GM19467 (cell line): Measurements from ENCODE around the gene TPI1.

ENCODE experiments used
- ATAC-seq: cut with Tn5 transposase; IDR thresholded peaks from one replicate; pipeline ENCODE4 v1.9.1; 2021; ENCODE audit warnings: mild to moderate bottlenecking, moderate library complexity; ENCODE audit not compliant: unreplicated experiment

The TPI1 gene

DNA sequence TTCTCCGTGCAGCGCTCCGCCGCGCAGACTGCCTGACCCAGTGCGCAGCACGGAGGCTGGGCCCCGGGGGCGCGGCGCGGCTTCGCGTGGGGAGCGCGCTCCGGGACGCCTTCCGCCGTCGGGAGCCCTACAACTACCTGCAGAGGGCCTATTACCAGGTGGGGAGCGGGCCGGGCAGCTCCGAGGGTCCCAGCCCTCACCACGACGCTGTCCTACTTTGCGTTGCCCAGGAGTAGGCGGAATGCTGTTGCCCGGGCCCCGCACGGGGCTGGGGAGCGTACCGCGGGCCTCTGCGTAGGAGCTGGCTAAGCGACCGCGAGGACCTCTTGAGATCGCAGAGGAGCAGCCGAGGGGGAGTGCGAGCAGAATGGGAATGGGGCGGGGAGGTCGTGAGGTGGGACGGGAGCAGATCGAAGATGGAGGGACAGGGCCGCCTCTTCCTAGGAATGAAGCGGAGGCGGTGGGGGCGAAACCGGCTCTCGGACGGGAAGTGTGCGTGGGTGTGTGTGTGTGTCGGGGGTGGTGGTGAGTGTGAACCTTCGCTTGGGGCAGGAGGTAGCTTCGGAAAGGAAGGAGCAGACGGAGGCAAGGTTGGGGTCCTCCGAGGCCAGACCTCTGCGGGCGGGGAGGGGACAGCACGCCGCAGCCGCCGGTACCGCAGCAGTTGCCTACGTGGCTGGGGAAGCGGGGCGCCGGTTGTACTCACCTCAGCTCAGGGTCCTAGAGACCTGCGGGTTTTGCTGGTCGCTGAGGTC, 38.4 kb upstream of the TPI1 start:
- no peak for ATAC-seq

DNA sequence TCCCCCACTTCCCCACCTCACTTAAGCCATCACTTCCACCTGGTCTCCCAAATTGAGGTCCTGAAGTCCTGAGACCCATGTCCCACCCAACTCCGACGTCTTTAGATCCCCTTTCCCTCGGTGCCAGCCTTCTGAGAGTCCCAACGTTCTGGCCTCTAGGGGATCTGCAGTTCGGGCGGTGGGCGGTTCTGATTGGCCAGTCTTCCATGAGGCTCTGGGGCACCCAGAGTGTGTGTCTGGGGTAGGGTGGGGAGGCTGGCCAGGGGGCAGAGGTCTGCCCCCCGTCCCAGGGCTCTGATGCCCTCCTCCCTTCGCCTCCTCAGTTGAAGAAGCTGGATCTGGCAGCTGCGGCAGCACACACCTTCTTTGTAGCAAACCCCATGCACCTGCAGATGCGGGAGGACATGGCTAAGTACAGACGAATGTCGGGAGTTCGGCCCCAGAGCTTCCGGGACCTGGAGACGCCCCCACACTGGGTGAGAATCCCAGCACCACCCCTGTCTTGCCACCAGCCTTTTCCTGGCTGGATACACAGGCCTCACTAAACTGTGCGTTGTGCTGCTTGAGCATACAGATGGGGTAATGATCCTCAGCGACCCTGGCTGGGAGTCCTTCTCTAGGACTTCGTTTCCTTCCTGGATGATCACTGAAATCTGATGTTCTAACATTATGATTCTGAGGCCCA, 37.7 kb upstream of the TPI1 start:
- ATAC-seq: no peak

DNA sequence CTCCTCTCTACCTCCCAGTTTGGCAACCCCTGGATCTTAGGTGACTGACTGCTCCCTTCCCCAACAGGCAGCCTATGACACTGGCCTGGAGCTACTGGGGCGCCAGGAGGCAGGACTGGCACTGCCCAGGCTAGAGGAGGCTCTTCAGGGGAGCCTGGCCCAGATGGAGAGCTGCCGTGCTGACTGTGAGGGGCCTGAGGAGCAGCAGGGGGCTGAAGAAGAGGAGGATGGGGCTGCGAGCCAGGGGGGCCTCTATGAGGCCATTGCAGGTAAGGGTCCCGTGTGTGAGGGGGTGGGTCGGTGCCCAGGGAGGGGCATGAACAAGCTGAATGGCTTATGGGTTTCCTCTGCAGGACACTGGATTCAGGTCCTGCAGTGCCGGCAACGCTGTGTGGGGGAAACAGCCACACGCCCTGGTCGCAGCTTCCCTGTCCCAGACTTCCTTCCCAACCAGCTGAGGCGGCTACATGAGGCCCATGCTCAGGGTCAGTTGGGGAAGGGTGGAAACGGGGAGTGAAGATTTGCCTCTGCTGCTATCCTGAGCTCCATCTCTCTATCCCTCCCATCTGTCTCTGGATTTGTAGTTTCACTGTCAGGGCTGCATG, 36.9 kb upstream of the TPI1 start:
- no peak for ATAC-seq

DNA sequence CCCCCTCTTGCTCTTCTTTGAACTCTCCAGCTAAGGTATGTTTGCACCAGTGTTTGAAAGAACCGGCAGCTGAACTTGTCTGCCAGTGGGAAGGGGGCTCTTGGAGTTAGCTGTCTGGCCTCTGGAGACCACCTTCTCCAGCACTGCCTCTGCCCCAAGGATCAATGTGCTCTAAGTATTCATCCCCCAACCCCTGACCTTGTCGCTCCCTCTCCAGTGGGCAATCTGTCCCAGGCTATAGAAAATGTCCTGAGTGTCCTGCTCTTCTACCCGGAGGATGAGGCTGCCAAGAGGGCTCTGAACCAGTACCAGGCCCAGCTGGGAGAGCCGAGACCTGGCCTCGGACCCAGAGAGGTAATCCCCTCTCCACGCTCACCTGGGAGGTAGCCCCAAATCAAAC, 36.3 kb upstream of the TPI1 start:
- no peak for ATAC-seq

DNA sequence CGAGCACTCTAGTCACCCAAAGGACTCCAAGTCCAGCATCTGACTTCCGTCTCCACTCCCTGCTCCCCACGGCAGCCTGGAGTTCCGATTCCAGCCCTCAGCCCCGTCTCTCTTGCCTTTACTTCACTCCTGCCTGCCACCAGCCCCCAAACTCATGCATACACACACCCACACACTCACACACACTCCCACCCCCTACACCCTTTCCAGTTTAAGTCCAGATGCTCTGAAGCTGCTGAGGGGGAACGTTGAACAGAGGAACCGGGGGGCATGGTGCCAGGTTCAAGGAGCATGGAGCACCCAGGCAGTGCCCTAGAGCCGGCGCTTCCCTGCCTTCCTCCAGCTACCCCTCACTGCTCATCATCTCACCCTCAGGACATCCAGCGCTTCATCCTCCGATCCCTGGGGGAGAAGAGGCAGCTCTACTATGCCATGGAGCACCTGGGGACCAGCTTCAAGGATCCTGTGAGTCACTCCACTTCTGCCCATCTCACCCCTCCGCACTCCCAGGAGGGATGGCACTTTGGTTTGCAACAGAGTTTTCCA, 35.8 kb upstream of the TPI1 start:
- no peak for ATAC-seq

DNA sequence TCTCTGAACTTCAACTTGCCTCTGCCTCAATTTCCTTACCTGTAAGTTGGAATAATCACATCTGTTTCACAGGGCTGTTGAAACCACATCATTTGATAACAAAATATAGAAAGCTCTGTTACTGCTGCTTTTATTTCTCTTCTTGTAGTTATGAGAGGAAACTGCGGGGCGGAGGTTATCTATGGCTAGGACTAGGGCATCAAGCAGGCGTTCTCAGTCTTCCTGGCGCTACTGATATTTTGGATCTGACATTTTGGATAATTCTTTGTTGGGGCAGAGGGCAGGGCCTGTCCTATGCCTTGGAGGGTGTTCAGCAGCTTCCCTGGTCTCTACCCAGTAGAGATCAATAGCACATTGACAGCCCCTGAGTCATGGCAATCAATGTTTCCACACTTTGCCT, 35.2 kb upstream of the TPI1 start:
- no peak for ATAC-seq

DNA sequence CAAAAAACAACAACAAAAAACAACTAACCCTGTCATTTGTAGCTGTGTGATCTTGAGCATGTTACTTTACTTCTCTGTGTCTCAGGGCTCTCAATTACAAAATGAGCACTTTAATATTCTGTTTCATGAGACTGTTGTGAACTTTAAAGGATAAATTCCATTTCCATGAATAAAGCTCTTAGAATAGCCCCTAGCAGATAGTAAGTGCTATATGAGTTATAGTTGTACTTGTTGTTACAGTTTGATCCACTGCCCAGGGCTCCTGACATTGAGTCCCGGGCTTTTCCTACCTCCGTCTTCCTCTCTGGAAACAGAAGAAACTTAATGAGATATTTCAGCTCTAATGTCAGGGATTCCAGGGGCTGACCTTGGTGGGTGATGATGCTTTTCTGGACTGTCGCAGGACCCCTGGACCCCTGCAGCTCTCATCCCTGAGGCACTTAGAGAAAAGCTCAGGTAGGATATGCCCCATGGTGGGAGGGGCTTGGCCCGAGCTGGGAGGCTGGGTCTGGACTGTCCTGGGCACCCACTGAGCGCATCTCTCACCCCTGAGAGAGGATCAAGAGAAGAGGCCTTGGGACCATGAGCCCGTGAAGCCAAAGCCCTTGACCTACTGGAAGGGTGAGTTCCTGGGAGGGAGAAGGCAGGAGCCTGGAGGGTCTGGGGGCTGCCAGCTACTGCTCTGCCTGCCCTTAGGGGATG, 34.0 kb upstream of the TPI1 start:
- no peak for ATAC-seq

DNA sequence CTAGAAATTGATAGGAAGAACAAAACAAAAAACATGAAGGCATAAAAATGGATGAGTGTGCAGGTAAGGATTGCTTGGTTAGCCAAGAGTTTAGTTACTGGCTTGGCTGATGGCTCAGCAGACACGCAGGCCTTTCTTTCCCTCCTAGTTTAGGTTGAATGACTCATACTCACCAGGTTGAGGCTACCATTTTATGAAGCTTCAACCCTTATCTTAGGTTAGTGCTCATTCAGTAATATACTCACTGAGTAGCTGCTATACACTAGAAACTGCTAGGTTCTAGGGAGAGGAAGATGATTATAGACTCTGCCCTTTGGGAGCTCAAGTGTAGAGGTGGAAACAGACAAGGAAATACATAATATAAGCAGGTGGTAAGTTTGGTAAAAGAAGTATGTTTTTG, 33.1 kb upstream of the TPI1 start:
- ATAC-seq: no peak

DNA sequence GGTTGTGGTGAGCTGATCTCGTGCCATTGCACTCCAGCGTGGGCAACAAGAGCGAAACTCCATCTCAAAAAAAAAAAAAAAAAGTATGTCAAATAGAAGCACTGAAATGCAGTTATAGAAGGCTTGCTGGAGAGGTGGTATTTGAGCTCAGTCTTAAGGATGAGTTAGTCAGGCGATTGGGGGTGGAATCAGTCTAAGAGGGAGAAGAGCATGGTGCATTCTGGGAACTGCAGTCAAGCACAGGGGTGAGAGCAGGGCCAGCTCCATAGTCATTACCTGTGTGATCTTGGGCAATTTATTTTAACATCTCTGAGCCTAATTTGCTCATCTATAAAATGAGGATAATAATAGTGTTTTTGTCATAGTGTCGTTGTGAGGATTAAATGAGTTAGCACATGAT, 32.5 kb upstream of the TPI1 start:
- no peak for ATAC-seq

DNA sequence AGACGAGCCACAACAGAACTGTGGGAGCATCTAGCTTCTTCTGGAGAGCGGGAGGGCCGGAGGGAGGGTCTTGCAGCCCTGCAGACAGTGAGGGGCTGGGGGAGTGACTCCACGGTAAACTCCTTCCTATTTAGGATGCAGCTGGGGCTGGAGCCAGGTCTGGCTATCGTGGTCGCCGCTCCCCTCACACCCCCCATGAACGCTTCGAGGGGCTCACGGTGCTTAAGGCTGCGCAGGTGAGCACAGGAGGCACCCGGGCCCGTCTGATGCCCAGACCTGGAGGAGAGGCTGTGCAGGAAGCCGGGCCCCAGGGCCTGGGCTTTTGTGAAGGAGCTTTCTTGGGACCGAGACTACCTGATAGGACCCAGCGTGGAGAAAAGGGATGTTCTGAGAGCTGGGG, 30.5 kb upstream of the TPI1 start:
- ATAC-seq: no peak

DNA sequence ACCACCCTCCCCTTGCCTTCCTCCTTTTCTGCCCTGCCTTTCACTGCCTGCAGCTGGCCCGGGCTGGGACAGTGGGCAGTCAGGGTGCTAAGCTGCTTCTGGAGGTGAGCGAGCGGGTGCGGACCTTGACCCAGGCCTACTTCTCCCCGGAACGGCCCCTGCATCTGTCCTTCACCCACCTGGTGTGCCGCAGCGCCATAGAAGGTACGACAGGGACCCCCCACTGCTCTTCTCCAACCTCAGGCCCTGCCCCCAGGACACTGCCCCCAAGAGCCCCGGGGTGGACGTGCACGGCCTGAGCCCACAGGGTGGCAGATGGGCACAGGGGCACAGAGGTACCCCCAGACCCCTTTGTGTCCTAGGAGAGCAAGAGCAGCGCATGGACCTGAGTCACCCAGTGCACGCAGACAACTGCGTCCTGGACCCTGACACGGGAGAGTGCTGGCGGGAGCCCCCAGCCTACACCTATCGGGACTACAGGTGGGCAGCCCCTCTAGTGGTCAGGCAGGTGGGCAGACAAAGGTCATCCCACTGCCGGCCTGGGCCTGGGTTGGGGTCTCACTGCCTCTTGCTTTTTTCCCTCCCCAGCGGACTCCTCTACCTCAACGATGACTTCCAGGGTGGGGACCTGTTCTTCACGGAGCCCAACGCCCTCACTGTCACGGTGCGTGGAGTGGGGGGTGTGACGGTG, 29.8 kb upstream of the TPI1 start:
- ATAC-seq: no peak

DNA sequence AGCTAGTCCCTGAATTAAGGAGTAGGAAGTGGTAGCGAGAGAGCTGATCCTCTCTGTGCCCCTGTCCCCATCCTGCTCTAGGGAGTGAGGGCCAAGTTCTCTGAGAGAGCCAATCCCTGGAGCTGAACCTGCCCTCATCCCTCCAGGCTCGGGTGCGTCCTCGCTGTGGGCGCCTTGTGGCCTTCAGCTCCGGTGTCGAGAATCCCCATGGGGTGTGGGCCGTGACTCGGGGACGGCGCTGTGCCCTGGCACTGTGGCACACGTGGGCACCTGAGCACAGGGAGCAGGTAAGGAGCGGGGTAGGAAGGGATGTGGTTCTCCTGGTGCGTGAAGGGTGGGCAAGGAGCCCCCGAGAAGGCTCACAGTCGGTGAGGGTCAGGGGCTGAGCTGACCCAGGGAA, 28.5 kb upstream of the TPI1 start:
- ATAC-seq: no peak

DNA sequence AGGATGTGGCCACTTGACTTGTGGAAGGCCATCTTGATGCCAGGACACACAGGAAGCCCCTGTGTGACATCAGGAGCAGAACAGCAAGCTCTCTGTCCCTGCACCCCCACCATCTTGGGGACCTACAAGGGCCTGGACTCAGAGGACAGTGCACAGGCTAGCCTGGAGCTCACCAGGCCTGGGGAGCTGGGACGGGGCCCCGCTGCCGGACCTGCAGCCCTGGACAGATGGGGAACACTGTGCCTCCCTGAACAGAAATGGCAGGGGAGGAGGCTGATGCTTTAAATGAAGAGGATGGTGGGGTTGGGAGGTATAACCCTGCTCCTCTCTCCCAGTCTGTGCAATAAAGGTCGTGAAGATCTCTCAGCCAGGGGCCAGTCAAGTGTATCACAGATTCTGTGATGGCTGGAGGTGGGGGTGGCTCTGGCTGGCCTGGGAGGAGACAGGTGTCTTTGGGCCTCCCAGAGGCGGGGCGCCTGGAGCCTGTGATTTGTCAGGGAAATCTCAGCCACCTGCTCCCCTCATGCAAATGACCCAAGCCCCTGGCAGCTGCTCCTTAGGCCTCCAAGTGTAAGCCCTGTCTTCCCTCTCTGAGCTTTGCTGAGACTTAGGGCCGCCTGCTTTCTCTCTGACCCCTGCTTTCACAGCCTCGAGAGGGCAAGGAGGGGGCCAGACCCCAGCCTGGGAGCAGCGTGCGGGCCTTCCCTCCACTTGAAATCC, 27.7 kb upstream of the TPI1 start:
- ATAC-seq: peak; percentile 71

DNA sequence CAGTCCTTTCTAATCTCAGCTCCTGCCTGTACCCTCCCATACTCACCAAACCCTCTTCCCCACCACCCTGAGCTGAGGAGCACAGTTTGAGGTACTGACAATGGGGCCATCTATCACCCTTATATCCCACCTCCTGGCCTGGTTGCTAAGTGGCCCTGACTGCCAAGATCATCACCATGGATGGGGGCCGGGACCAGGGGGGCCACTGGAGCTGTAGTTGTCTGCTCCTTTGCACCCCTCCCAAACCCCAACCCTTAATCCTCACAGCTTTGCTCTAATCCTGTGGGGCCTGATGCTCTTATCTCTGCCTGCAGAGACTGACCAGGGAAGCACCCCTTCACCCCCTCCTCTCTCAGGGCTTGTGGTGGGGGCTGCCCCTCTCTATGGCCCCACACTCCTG, 27.0 kb upstream of the TPI1 start:
- ATAC-seq: no peak

DNA sequence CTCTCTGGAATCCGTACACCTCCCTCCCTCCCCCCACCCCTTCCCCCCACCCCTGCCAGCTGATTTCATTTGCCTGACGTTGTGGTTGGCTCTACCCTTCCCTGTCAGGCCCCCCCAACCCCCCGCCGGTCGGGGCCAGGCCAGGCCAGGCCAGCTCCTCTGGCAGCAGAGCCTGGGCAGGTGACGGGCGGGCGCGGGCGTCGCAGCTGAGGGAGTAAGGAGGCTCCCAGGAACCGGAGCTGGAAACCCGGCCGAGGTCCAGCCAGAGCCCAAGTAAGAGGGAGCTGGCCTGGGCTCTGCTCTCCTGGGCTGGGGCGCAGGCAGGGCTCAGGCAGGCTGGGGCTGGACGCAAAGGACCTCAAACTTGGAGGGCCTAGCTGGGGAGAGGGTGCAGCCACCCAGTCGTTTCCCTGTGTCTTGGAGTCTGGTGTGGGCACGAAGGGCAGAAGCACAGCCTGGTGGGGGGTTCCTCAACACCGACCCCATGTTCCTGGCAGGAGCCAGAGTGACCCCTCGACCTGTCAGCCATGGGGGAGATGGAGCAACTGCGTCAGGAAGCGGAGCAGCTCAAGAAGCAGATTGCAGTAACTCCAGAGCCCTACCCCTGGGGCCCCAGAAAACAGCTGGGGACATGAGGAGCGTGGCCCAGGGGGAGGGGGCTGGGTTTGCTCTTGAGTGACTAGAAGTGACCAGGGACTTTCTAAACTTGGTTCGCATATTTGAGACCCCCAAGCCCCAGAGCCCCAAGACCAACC, 26.4 kb upstream of the TPI1 start, which contains the start of gene GNB3:
TSS of gene GNB3 (plus strand) at position 165 of the 755 bp plus-strand sequence. CDS start at position 528, 363 bp downstream.
- ATAC-seq: no peak

DNA sequence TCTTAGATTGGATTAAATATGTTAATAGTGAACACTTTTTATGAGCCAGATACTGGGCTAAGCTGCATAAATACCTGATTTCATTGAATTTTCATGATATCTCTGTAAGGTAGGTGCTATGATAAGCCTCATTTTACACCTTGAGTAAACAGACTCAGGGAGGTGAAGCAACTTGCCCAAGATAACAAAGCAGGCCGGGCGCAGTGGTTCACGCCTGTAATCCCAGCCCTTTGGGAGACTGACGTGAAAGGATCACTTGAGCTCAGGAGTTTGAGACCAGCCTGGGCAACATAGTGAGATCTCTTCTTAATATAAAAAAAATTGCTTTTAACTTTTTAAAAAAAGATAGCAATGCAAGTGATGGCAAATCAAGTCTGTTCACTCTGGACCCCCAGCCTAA, 25.3 kb upstream of the TPI1 start:
- no peak for ATAC-seq

DNA sequence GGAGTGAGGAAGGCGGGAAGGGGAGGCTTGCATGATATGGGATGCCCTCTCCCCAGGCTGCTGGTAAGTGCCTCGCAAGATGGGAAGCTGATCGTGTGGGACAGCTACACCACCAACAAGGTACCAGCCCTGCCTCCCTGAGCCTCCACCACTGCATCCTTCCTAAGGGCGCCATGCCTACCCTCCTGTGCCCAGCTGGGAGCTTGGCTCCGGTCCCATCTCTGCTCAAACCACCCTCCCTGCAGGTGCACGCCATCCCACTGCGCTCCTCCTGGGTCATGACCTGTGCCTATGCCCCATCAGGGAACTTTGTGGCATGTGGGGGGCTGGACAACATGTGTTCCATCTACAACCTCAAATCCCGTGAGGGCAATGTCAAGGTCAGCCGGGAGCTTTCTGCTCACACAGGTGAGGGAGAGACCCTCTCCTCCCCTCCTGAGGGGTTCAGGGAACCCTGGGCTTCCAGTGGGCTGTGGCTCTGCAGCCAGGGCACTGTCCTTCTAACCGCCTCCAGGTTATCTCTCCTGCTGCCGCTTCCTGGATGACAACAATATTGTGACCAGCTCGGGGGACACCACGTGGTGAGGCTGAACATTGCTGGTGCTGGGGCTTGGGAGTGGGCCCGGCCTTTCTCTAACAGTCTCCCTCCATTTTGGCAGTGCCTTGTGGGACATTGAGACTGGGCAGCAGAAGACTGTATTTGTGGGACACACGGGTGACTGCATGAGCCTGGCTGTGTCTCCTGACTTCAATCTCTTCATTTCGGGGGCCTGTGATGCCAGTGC, 24.0 kb upstream of the TPI1 start:
- no peak for ATAC-seq

DNA sequence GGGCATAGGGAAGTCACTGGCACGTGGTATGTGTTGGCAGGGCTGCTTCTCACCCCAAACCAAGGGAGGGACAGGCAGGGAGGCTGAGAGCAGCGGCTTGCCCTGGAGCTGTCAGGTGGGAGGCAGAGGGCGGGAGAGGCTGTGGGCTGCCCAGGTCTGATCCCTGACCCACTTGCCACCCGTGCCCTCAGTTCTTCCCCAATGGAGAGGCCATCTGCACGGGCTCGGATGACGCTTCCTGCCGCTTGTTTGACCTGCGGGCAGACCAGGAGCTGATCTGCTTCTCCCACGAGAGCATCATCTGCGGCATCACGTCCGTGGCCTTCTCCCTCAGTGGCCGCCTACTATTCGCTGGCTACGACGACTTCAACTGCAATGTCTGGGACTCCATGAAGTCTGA, 21.9 kb upstream of the TPI1 start:
- ATAC-seq: no peak
